Astrocyte (in vitro differentiated cells and primary cell): ENCODE measurements around the gene KRTAP4-1.
"Not testable (repeated sequence)": the region's sequence is repeated elsewhere in the genome, so short reads cannot be mapped to it uniquely, and the experiment has no call there.

Experiments
- EZH2 ChIP-seq: IDR thresholded peaks from 2 replicates; pipeline ENCODE4 v1.6.1; 2012; ENCODE audit warnings: mild to moderate bottlenecking, low read length, inconsistent platforms; ENCODE audit not compliant: insufficient read depth
- TF ChIP-seq, protein P1 (sequence below): IDR thresholded peaks from 2 replicates; pipeline ENCODE4 v1.5.1; 2011; ENCODE audit warnings: low read depth, mild to moderate bottlenecking, inconsistent platforms, low read length, moderate library complexity; ENCODE audit not compliant: insufficient read depth

- TF ChIP-seq, protein P1, sequence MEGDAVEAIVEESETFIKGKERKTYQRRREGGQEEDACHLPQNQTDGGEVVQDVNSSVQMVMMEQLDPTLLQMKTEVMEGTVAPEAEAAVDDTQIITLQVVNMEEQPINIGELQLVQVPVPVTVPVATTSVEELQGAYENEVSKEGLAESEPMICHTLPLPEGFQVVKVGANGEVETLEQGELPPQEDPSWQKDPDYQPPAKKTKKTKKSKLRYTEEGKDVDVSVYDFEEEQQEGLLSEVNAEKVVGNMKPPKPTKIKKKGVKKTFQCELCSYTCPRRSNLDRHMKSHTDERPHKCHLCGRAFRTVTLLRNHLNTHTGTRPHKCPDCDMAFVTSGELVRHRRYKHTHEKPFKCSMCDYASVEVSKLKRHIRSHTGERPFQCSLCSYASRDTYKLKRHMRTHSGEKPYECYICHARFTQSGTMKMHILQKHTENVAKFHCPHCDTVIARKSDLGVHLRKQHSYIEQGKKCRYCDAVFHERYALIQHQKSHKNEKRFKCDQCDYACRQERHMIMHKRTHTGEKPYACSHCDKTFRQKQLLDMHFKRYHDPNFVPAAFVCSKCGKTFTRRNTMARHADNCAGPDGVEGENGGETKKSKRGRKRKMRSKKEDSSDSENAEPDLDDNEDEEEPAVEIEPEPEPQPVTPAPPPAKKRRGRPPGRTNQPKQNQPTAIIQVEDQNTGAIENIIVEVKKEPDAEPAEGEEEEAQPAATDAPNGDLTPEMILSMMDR = not testable (repeated sequence)
- TF ChIP-seq EZH2 = not testable (repeated sequence)
Observed at GRCh38 chr17:41160190-41160589, 24.5 kb downstream of the KRTAP4-1 start.
